Melanocyte of skin (primary cell): ENCODE data around the gene CRYBB3. TPM values are rescaled to one million over a fixed set of nuclear protein-coding genes. Genes with fewer than 3 reads are reported as not detected.

ENCODE experiments used
- small RNA-seq, 2 donors: library from RNA; depleted of rRNA; stranded (forward); fragments of <200 nt; gene quantifications; one replicate each; pipeline ENCODE3, GENCODE V24; 2012
- total RNA-seq, 2 donors: library from RNA; depleted of rRNA; stranded (reverse); fragments of >200 nt; gene quantifications; 2 replicates each; pipeline ENCODE4 v1.2.3, GENCODE V29; 2012

CRYBB3 gene
- total RNA-seq = not detected

DNA sequence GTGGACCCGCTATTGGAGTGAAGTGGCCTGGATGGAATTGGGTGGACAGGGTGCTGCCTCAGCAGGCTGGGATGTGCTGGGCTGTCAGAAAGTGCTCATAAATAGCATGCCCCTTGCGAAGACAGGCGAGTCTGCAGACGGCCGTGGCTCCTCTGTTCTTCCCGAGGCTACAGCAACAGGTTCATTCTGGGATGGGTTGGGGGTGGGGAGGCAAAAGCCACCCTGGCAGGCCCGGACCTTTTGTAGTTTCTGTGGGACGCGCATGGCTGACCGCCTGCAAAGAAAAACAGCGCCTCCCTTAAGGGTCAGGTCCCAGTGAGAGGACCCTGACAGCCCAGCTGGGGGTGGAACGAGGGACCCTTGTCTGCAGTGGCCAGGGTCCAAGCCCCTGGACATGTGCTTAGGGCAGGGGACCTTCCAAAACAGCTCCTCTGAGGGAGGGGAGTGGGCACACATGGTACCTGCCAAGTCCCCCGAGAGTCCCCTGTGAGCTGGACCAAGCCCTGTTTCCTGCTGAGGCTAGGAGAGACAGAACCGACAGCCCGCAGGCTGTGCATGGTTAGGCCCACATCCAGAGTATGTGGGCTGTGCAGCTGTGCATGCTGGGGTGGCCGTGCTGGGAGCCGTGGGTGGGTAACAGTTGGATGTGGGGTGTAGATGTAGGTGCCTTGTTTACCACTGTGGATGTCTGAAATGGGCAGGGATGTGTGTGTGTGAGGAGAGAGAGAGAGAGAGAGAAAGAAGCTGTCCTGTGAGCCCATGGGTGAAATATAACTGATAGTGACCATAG lies at the start of gene CRYBB3:
CRYBB3 (plus strand) TSS at position 128 of the 790 bp plus-strand sequence. CDS start 1,539 bp downstream, outside the sequence.

DNA sequence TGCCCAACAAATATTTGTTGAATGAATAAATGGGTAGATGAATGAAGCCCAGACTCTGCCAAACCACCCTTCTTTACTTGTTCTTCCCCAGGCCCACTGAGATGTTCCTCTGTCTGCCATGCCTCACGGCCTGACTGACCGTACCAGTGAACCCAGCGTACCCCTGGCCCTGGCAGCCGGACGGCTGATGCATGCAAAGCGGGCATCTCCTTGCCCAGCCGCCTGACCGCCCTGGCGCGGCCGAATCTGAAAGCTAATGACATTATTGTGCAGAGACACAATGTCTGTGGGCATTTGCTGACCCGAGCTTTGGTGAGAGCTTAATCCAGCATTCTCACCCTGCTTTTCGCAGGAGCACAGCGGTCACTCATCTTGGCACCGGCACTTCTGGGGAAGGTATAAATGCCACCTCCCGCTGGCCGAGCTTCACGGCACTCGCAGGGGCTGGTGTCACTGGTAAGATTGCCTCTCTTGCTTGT lies 19.6 kb downstream of the CRYBB3 start, which contains the start of gene CRYBB2:
CRYBB2 (plus strand) TSS at position 429 of the 479 bp plus-strand sequence. CDS start 1,791 bp downstream, outside the sequence.

Small RNA genes within 50 kb of the gene (small RNA-seq; reads per million reads assigned to genes)
- 0 to 0.06 reads per million in 2 donors for gene Z99916.2

Other genes starting within 250 kb of the CRYBB3 start
- 1 to 10 TPM; 3.7 to 4.1 TPM for gene KIAA1671, start 247.1 kb upstream of the CRYBB3 start, total RNA-seq
- gene CRYBB2, start 19.8 kb downstream of the CRYBB3 start, total RNA-seq = not detected